GM18867 (cell line): ENCODE results near the gene SPATS2L.

ENCODE experiments used
- ATAC-seq: cut with Tn5 transposase; IDR thresholded peaks from one replicate; pipeline ENCODE4 v1.9.1; 2021; ENCODE audit warnings: mild to moderate bottlenecking, moderate library complexity; ENCODE audit not compliant: unreplicated experiment

Gene SPATS2L

DNA sequence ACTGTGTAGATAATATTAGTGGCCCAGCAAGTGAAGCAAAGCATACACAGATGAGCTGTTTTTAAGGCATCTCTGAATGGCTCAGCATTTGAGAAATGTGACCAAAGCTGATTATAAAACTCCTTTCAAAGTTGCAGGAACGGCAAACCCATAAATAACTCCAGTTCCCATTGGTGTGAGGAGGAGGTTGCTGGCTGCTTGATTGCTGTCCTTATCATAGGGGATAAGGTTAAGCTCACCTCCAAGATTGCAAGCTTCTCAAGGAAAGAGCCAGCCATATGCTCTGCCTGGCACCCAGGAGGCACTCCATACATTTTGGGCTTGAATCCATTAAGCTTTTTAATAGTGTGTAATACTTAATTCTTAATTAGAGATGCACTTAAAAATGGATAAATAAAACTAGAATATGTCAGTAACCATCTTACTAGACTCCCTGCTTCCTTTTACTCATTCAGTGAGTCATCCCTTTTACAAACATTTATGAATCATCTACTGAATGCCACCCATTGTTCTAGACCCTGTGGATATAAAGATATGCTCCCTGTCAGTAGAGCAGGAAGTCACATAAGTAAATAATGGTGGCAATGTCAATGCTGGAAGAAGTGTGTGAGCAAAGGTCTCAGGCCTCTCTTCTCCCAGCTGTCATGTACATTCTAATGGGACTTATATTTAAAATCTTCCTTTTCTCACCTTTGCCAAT is 99.3 kb downstream of the SPATS2L start:
- no peak for ATAC-seq

DNA sequence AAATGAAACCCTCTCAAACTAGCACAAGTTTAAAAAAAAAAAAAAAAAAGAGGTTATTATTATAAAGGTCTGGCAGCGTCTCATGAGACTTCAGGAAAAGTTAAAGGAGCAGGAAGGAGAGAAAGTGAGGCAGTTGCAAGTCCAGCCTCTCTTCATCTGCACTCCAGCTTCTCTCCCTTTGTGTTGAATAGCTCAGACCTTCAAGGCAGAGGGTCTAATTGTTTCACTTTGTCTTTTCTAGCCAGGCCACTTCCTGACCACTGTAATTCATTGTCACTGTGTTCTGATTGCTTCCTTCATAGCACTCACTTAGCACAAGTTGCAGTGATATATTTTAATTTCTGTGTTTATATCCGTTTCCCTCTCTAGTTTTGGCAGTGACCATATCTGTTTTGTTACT is 99.9 kb downstream of the SPATS2L start:
- no peak for ATAC-seq

DNA sequence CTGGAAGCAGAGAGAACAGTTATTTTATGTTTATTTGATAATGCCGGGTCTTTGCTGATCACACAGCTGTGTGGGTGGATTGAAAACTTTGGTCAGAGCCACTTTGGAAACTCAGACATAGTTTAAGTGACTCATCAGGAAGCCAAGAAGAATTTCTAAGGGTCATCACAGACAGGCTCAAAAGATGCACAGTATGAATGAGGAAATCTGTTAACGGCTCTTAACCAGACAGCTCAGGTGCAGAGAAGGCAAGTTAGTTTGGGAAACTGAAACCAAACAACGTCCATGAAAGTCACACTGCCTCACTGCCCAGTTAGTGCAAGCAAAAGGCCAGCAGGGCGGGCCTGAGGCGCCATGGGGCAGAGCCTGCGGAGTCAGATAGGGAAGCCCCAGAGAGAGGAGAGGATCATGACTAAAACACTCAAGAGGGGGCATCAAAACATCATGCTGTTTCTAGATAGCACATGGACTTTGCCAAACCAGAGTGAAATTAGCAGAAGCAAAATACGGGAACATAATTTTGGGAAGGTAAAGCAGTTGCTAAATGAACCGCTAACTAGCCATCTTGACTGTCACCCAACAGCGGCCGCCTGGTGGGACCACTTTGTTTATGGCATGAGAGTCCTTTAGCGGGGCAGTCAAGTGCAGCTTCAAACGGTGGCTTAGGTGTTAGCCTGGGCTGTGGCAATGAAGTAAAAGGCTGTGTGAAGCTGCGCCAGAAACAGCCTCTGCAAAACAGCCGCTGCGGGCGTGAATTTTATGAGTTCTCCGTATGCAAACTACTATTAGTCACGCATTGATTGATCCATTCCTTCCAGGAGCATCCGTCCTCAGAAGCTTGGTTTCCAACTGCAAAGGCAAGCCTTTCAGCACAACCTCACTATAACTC is 102.2 kb downstream of the SPATS2L start:
- no peak for ATAC-seq

DNA sequence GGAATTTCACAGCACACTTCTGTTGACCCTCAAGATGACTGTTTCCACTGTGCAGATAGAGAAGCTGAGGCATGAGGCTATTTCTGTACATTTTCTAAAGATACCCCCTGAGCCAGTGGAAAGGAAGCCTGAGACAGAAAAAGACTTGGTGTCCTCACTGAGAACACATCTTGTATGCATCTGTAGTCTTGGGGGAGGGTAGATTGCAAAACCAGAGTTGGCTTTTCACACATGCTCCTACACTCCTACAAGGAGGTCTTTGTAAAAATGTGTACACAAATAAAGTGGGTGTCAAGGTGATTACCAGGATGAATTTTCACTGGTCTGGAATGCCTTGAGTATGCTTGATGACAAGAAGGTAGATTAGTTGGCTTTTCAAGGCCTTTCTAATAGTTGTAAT is 105.3 kb downstream of the SPATS2L start:
- ATAC-seq, result no peak

DNA sequence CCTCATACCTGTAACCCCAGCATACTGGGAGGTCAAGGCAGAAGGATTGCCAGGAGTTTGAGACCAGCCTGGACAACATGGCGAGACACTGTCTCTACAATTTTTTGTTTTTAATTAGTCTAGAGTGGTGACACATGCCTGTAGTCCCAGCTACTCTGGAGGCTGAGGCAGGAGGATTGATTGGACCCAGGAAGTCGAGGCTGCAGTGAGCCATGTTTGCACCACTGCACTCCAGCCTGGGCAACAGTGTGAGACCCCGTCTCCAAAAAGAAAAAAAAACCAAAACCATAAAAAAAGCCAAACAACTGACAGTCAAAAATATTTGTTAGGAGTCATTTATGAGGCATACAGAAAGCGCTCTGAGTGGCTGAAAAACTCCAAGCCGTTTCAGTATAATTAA is 107.9 kb downstream of the SPATS2L start:
- no peak for ATAC-seq

DNA sequence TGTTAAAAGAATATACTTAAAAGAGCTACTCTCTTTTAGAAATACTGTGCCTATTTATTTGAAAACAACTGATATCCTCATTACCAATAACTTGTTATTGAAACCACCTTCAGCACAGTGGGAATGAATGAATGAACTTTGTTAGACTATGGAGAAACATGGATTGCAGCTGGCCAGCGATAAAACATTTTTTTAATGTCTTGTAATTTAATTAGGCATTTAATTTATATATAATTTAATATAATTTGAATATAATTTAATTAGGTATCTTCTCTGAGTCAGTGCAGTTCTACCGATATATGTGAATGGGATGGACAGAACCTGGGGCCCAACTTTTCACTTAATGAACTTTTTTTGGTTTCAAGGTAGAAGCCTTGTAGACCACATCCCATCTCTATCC is 109.0 kb downstream of the SPATS2L start:
- no peak for ATAC-seq

DNA sequence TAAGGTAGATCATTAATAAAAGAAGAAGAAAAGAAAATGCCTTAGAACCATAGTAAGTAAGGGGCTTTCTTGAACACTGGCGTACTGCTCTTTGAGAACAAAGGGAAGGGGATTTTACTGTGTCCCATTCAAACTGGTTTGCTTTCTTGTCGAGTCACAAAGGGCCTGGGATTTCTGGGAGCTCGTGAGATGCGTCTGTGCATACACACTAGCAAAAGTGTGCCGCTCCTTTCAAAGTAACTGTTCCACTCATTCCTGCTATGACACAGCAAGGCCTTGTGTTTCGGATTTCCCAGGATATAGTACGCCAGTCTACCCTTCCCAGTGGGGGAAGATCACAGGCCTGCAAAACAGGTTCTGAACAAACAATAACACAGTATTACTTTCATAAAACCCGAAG is 110.4 kb downstream of the SPATS2L start:
- ATAC-seq, result no peak

DNA sequence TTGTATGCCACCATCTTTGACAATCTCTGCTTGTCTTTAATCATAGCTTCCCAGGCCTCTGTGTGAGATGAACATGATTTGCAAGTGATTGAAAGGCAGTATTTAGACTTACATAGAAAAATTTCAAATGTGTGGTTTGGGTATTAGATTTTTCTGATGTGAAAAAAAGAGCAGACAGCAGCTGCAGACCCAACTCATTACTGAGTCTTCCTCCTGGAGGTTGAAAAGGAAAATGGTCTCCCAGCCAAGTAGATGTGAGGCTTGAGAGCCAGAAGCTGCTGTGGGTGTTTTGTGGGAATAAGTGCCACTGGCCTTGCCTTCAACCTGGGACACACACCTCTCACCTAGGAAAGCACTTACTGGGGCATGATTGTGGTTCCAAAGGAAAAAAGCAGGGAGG is 110.9 kb downstream of the SPATS2L start:
- no peak for ATAC-seq

DNA sequence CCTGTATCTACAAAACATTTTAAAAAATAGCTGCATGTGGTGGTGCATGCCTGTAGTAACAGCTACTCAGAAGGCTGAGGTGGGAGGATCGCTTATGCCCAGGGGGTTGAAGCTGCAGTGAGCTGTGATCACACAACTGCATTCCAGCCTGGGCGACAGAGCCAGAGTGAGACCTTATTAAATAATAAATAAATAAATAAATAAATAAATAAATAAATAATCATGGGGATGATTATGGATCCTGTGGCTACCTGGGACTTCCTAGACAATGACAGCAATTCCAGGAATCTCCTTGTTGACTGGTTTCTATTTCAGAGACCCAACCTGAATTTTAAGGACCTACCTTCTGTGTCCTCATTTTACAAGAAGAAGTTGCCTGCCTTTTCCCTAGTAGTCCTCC is 111.9 kb downstream of the SPATS2L start:
- no peak for ATAC-seq

DNA sequence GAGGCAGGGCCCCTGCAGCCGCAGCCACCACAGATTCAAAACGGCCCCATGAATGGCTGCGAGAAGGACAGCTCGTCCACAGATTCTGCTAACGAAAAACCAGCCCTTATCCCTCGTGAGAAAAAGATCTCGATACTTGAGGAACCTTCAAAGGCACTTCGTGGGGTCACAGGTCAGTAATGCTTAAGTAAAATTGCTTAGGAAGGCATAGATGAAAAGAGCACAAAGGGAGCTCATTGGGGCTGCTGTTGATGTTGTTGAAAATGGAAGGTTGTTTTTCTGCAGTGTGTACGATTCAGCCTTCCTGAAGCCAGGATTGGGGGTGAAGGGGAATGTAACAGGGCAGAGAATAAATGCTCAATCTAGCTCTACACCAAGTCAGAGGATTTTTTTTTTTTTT is 112.8 kb downstream of the SPATS2L start:
- no peak for ATAC-seq

DNA sequence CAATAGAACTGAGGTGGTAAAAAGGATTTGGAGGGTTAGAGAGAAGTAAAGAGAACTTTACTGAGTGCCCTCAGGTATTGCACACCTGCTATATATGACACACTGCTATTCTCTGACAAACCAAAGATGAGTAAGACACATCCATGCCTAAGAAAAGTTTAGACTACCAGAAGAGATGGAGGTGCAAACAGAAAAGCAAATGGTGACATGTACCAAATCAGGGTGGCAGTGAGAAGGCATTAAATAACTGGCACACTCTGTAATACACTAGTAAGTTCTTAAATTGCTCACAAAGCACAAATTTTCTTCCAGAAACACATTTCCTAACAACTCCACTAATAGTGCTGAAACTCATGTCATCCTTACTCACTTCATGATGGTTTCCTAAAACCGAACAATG is 114.8 kb downstream of the SPATS2L start:
- ATAC-seq, result no peak

DNA sequence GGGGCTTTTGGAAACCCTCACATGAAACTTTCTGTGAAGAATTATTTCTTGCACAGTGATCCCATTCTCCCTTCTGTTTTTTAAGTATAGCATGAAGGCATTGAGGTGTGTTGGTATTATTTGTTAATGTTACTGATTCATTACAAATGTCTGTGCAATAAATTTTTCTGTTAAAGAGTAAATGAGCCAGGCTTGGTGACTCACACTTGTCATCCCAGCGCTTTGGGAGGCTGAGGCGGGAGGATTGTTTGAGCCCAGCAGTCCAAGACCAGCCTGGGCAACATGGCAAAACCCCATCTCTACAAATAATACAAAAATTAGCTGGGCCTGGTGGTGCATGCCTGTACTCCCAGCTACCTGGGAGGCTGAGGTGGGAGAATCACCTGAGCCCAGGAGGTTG is 115.6 kb downstream of the SPATS2L start:
- no peak for ATAC-seq

DNA sequence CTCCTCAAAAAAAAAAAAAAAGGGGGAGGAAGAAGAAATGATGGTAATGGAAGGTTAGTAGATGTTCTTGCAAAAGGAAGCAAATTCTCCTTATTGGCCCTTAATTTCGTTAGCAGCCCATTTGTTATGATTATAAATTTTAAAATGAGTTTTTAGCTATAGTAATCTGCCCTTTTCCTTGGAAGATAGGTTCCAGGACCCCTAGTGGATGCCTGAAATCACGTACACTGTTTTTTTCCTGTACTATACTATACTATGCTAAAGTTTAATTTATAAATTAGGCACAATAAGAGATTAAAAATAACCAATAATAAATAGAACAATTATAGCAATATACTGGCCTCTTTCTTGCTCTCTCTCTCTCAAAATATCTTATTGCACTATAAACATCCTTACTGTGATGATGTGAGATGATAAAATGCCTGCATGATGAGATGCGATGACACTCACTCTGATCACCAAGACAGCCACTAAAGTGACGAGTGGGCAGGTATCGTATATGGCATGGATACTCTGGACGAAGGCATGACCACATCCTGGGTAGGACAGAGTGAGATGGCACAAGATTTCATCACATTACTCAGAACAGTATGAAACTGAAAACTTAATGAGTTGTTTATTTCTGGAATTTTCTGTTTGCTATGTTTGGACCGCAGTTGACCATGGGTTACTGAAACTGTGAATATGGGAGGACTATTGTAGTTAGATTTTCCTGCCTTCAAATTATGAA is 116.2 kb downstream of the SPATS2L start:
- ATAC-seq, result no peak

DNA sequence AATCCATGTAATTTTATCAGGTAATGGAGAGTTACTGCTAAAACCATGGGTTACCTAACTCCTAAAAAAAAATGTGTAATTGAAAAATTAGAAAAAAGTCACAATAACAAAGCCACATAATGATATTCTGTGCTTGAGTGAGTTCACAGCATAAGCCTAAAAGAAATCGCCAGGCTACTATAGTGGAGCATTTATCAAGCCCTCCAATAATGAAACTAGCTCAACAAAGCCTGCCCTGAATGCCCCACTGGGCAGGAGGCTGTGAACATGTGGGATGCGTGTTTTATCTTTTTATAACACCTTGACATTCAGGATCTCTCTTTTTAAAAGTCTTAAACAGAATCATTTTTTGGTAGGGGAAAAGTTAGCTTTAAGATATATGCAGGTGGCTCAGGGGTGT is 117.0 kb downstream of the SPATS2L start:
- no peak for ATAC-seq

DNA sequence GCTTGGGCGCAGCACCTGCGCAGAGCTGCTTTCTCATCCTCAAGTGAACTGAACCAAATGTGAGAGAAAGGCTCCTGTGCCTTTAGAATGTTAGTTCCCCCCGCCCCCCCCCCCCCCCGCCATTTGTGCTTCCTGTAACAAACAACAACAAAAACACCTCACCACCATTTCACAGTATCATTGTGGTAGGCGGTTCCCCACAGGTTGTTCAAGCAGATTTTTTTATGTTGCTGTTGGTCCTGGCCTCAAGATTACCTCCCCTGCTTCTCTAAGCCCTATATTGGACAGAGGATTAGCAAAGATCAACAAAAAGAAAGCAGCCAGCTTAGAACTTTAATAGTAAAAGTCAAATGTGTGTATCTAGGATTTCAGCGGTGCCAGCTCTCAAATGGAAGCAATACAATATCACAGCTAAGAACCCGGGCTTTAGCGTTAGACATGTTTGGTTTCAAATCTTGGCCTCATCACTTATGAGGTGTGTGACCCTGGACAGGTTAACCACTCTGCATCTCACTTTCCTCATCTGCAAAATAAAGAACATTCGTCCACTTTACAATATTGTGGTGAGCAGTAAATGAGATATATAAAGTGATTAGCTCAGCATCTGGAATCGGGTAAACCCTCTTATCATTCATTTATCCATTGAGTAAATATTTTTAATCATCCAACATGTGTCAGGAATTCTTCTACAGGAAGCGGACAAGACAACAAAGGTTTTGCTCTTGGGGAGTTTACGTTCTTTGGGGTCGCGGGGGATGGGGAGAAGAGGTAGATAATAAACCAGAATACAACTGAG is 118.7 kb downstream of the SPATS2L start:
- no peak for ATAC-seq

DNA sequence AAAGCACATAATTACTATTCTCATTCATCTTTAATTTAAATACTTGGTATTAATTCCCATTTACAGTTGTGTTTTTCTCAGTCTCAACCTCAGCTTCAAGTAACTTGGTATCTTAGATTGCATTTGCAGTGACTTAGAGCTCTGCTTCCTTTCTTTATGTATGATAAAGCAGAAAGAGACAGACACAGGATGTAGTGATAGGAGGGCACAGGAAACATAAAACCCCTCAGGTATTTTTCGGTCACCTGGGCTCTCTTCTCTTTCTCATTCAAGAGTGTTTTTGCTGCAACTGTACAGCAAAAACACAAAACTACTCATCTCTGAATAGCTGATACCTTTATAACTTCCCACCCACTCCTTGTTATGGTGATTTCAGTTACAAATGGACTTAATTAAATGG is 120.3 kb downstream of the SPATS2L start:
- ATAC-seq, result no peak

DNA sequence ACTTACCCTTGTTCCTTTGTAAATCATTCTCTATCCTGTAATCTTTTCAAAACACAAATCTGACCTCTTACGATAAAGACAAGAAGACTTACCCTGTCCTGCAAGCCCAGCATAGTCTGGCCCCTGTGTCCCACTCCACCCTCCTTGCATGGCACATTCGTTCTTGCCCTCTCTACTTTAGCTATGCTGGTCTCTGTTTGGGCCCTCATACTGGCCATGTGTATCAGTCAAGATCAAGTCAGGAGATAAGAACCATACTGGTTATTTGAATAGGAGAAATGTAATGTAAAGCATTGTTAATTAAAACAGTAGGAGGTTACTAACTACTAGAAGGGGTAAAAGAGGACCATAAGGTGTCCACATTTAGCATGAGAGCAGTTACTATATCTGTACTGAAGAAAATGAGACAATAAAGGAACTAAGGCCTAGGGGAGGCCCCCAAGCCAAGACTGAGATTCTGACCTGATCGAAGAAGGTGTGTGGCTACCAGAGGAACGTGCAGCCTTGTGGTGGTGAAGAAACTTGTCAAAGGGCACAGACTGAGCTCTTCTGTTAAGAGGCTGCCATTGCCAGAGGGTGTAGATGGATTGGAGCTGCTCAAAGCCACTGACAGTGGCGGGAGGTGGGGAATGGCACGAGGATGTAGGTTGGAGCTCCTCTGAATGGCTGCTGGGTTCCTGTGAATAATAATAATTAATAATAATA is 122.6 kb downstream of the SPATS2L start:
- ATAC-seq, result peak; percentile 71

DNA sequence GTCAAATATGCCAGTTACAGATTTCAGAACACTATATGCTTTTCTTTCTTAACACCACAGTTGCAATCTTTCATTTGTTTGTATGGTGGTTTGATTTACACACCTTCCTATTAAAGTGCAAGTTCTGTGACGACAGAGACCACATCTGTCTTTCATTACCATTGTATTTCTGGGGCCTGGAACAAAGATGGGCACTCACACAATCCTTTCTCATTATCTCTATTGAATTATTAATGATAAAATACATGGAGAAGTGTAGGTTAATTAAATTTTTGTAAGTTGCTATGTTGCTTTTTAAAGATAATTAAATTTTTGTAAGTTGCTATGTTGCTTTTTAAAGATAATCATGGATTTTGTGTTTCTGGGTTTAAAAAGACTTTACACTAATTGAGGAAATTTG is 123.5 kb downstream of the SPATS2L start:
- no peak for ATAC-seq

DNA sequence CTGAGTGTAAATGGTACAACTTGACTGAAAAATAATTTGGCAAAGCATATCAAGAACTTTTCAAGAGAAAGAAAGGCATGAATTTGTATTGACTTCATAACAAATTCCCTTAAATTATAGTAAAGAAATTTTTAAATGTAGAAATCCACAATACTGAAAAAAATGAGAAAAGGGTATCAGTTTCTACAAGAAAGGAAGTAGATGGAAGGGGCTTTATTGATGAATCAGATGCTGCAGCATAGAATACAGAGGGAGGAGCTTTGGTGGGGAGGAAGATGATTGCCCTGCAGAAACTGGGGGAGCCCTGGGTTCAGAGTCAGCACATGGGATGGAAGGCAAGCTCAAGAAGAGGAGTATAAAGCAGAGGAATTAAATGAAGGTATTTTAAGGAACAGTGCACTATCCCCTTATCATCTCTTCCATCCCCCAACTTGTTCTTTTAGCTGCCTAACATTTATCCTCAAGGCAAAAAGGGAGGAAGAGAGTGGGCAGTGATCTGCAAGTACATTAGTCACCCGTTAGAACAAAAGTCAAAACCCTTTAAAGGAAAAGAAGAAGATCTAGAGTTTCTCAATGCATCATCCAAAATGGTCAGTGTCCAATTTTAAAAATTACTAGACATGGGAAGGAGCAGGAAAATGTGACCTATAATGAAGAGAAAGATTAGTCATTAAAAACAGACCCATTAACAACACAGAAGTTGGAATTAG is 125.7 kb downstream of the SPATS2L start:
- no peak for ATAC-seq

DNA sequence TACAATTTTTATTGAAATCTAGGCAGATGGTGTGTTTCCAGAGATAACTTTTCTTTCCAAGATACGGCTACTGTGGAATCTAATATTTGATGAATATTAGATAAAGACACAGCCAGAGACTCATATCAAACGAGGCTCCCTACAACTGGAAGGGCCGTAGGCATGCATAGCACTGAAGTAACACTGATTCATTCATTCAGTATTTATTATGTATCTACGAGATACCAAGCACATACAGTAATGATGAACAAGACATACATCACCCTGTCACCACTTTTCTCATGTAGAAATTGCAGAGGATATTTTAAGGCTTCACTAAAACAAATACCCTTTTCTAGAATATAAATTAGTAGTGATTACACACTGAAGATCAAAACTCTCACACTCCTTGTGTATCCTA is 128.9 kb downstream of the SPATS2L start:
- no peak for ATAC-seq
